K562 (cell line): ENCODE measurements around the gene ISM1. TPM values are rescaled to one million over a fixed set of nuclear protein-coding genes. Genes with fewer than 3 reads are reported as not detected.

Source experiments
- ATAC-seq: fragments of 200-7000 bp; cut with Tn5 transposase; 3 replicates; pipeline ENCODE4 v1.9.1; 2020; ENCODE audit warnings: moderate library complexity
- BruUV-seq: library from RNA; stranded (reverse); fragments of 400-500 nt; replicated peaks from 2 replicates; lab custom pipeline; 2021; lab: Mats Ljungman, UMichigan
- CTCF ChIA-PET: fragments of 300-600 bp; formaldehyde crosslinking; extraction: SDS; loops from one replicate; lab custom pipeline; 2021; ENCODE audit warnings: low intra/inter-chr PET ratio; lab: Yijun Ruan, JAX
- POLR2A ChIA-PET: fragments of 300-600, 350-650 bp; sonication (Branson Sonifier 250); formaldehyde crosslinking; extraction: SDS; loops from one replicate; lab custom pipeline; 2021; ENCODE audit warnings: antibody characterized with exemption, inconsistent platforms; lab: Yijun Ruan, JAX
- DNase-seq, 4 experiments: peaks; one replicate each; pipeline versions ENCODE4 v3.0.0 to v3.0.0-alpha.2; 2011 to 2018; ENCODE audit warnings: low spot score in 3 of 4, mixed read lengths in 3 of 4; ENCODE audit errors: extremely low read depth in 1 of 4
- FAIRE-seq: peaks from 2 replicates; lab custom pipeline; 2011; peaks lifted over from hg19 to GRCh38; lab: Jason Lieb, UNC
- H2AFZ ChIP-seq: 2 replicates; pipeline ENCODE4 v1.6.0; 2011; ENCODE audit warnings: low read depth, low read length, control low read depth, inconsistent platforms
- H3K27ac ChIP-seq: fragments of 200-600 bp; 3 replicates; pipeline ENCODE4 v1.8.0; 2011; ENCODE audit warnings: low read depth, mild to moderate bottlenecking, control low read depth, inconsistent platforms, low read length, moderate library complexity, mixed read lengths; ENCODE audit errors: extremely low read depth
- H3K27me3 ChIP-seq, 2 experiments: fragments of 300-600 bp in 1 of 2; 2 replicates in 1 of 2; 3 replicates in 1 of 2; pipeline versions ENCODE4 v1.6.0 to v1.8.0; 2011; ENCODE audit warnings: inconsistent platforms in 2 of 2, low read length in 2 of 2, mild to moderate bottlenecking in 1 of 2, mixed read lengths in 1 of 2, moderate library complexity in 1 of 2; ENCODE audit not compliant: control insufficient read depth in 2 of 2, insufficient read depth in 2 of 2
- H3K36me3 ChIP-seq: fragments of 300-600 bp; 3 replicates; pipeline ENCODE4 v1.8.0; 2011; ENCODE audit warnings: mild to moderate bottlenecking, low read length, inconsistent platforms; ENCODE audit not compliant: control insufficient read depth, insufficient read depth
- H3K4me1 ChIP-seq, 2 experiments: fragments of 200-600 bp in 1 of 2; replicated peaks in 1 of 2; 2 replicates in 1 of 2; 3 replicates in 1 of 2; pipeline versions ENCODE4 v1.5.1 to v1.8.0; 2011; ENCODE audit warnings: inconsistent platforms in 2 of 2, low read length in 2 of 2, mild to moderate bottlenecking in 1 of 2, mixed read lengths in 1 of 2, moderate library complexity in 1 of 2; ENCODE audit not compliant: control insufficient read depth in 2 of 2, insufficient read depth in 2 of 2
- H3K4me2 ChIP-seq: 2 replicates; pipeline ENCODE4 v1.6.1; 2011; ENCODE audit warnings: low read length, control low read depth, inconsistent platforms, mixed read lengths; ENCODE audit not compliant: insufficient read depth
- H3K4me3 ChIP-seq: fragments of 200-600 bp; sonication (generic), shearing (Covaris generic); 2 replicates; pipeline ENCODE4 v1.5.1; 2016; ENCODE audit warnings: control low read depth, inconsistent platforms
- H3K79me2 ChIP-seq: fragments of 200-600 bp; 3 replicates; pipeline ENCODE4 v1.8.0; 2011; ENCODE audit warnings: low read length, inconsistent platforms; ENCODE audit not compliant: control insufficient read depth, insufficient read depth
- H3K9ac ChIP-seq, 2 experiments: 2 replicates each; pipeline versions ENCODE4 v1.6.0 to v1.6.1; 2011; ENCODE audit warnings: low read depth in 2 of 2, low read length in 2 of 2, control low read depth in 1 of 2, inconsistent platforms in 1 of 2, mild to moderate bottlenecking in 1 of 2, mixed read lengths in 1 of 2; ENCODE audit not compliant: insufficient read depth in 1 of 2
- H3K9me1 ChIP-seq: one replicate; pipeline ENCODE4 v1.6.0; 2011; ENCODE audit warnings: inconsistent platforms, mild to moderate bottlenecking, low read length, moderate library complexity; ENCODE audit not compliant: control insufficient read depth, insufficient read depth
- H3K9me3 ChIP-seq: replicated peaks from 2 replicates; pipeline ENCODE4 v1.5.1; 2011; ENCODE audit warnings: low read depth, low read length, inconsistent platforms; ENCODE audit not compliant: control insufficient read depth, insufficient read depth
- H4K20me1 ChIP-seq: replicated peaks from 2 replicates; pipeline ENCODE4 v1.6.1; 2011; ENCODE audit warnings: low read length, inconsistent platforms, mixed read lengths; ENCODE audit not compliant: control insufficient read depth, insufficient read depth
- FOSL1 ChIP-seq: fragments of 200-800 bp; sonication (Bioruptor generic); conservative IDR thresholded peaks from 2 replicates; pipeline ENCODE4 v1.6.1; 2016; ENCODE audit warnings: missing genetic modification characterization, missing compliant biosample characterization
- HDGF ChIP-seq: fragments of 450-650 bp; IDR thresholded peaks from 2 replicates; pipeline ENCODE4 v1.6.1; 2016
- HMG20A ChIP-seq: fragments of 450-650 bp; formaldehyde crosslinking; conservative IDR thresholded peaks from 2 replicates; pipeline ENCODE4 v1.4.0; 2020; ENCODE audit warnings: mild to moderate bottlenecking, mixed read lengths
- MCM5 ChIP-seq: fragments of 450-650 bp; IDR thresholded peaks from 2 replicates; pipeline ENCODE4 v1.6.1; 2016; ENCODE audit warnings: low read depth
- SP2 ChIP-seq: IDR thresholded peaks from 2 replicates; pipeline ENCODE4 v1.6.1; 2011; ENCODE audit warnings: mild to moderate bottlenecking, low read depth, low read length, moderate library complexity; ENCODE audit not compliant: poor library complexity, severe bottlenecking; ENCODE audit errors: extremely low read depth
- SRSF7 ChIP-seq: fragments of 200-400 bp; formaldehyde crosslinking; optimal IDR thresholded peaks from 2 replicates; pipeline ENCODE3; 2017; ENCODE audit warnings: mild to moderate bottlenecking, low read depth, low read length
- TOE1 ChIP-seq, 2 experiments: fragments of 450-650 bp in 1 of 2; sonication (generic) in 1 of 2; formaldehyde crosslinking in 1 of 2; IDR thresholded peaks; 2 replicates each; pipeline versions ENCODE4 v1.7.1 to v1.8.0; 2016 to 2022; ENCODE audit warnings: borderline replicate concordance in 2 of 2, mild to moderate bottlenecking in 2 of 2, antibody characterized with exemption in 1 of 2, inconsistent platforms in 1 of 2, low read depth in 1 of 2, missing genetic modification reagents in 1 of 2, moderate library complexity in 1 of 2
- XRCC4 ChIP-seq: IDR thresholded peaks from one replicate; pipeline ENCODE4 v1.6.1; 2011; ENCODE audit not compliant: insufficient read depth, insufficient read length; ENCODE audit errors: extremely low read depth
- ZKSCAN8 ChIP-seq: fragments of 200-800 bp; sonication (Bioruptor generic); IDR thresholded peaks from 2 replicates; pipeline ENCODE4 v1.6.1; 2016; ENCODE audit warnings: missing genetic modification characterization, missing compliant biosample characterization
- WGBS: fragments of 100-300 bp; shearing (Covaris generic); methylation state at CpG from one replicate; pipeline ENCODE4 v1.1.6; 2016; ENCODE audit warnings: low coverage, mixed read lengths; ENCODE audit not compliant: insufficient coverage; ENCODE audit errors: missing lambda C conversion rate; 5-methylcytosine and 5-hydroxymethylcytosine counted together
- in situ Hi-C: fragments of 300-500 bp; cut with MboI; formaldehyde crosslinking; loops from 4 replicates; pipeline ENCODE4 v1.15.0; 2018; ENCODE audit warnings: inconsistent platforms, mixed read lengths
- intact Hi-C: fragments of 100-400 bp; cut with micrococcal nuclease; formaldehyde crosslinking; loops from 2 replicates; pipeline ENCODE4 v1.14.2; 2022
- polyA plus RNA-seq, 8 experiments: library from polyadenylated mRNA; depleted of rRNA in 4 of 8; stranded (reverse) in 5 of 8; unstranded in 3 of 8; fragments of >200 nt; fragmentation: Nextera tagmentation in 2 of 8; fragmentation: Illumina TruSeq in 1 of 8; extraction: Ambion mirVana in 2 of 8; extraction: Trizol in 1 of 8; gene quantifications; 2 replicates each; pipeline versions ENCODE4 v1.2.1 to v1.2.3, GENCODE V29; 2011 to 2014; ENCODE audit warnings: inconsistent platforms in 1 of 8, missing spikeins in 1 of 8
- total RNA-seq, 7 experiments: library from RNA; depleted of rRNA in 6 of 7; stranded (reverse); fragments of >200 nt in 6 of 7; fragmentation: Illumina TruSeq in 2 of 7; extraction: Trizol in 2 of 7; gene quantifications; 2 replicates each; pipeline versions ENCODE4 v1.2.1 to v1.2.3, GENCODE V29; 2011 to 2021; ENCODE audit warnings: low replicate concordance in 1 of 7
- TF ChIP-seq, protein P1 (sequence below): sonication (generic); formaldehyde crosslinking; IDR thresholded peaks from 2 replicates; pipeline ENCODE4 v1.8.1; 2023; ENCODE audit warnings: mild to moderate bottlenecking, missing genetic modification reagents
- TF ChIP-seq, protein P2 (sequence below), 2 experiments: fragments of 450-650 bp in 1 of 2; IDR thresholded peaks; 2 replicates each; pipeline ENCODE4 v1.6.1; 2011 to 2017; ENCODE audit warnings: low read depth in 2 of 2, antibody characterized with exemption in 1 of 2, borderline replicate concordance in 1 of 2, low read length in 1 of 2, mild to moderate bottlenecking in 1 of 2, mixed read lengths in 1 of 2; ENCODE audit not compliant: control insufficient read depth in 1 of 2
- TF ChIP-seq, protein P3 (sequence below), 2 experiments: fragments of 450-650 bp; IDR thresholded peaks; 2 replicates each; pipeline ENCODE4 v1.6.1; 2018; ENCODE audit warnings: mild to moderate bottlenecking in 2 of 2, low read depth in 1 of 2; ENCODE audit not compliant: partially characterized antibody in 2 of 2

ISM1 gene
- total and polyA plus RNA-seq, 9 of the 15 experiments (the other 6 are each of a cell fraction or from before 2014, with no cell fraction given), result not detected

DNA sequence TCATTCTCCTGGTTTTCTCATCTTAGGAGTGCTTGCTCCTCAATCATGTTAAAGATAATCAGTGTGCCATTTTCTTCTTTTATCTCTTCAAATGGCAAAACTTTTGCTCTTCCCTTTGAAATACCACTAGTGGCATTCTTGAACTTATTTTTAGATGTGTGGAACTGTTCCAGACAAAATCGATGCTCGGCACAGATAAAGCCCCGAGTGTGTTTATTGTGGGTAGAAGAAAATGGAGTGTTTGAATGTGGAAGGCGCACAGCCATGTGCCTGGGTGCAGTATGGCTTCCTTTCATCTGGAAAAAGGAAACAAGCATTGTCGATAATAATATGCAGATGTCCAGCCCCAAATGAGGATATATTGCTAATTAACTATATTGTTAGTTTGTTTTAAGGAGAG is 42.4 kb downstream of the ISM1 start:
- no peak overlapping the region for H3K4me3 ChIP-seq
- no peak overlapping the region for H3K4me2 ChIP-seq
- H3K27ac ChIP-seq, result no peak overlapping the region
- CTCF ChIA-PET, result no interaction called here
- no peak for DNase-seq
- H3K27me3 ChIP-seq, result no peaks in the 10 kb centered on the region
- FAIRE-seq, result no peak
- H3K4me1 ChIP-seq, result no peaks in the 10 kb centered on the region
- ATAC-seq, result no peak
- no peak overlapping the region for H2AFZ ChIP-seq
- no TSS peak for BruUV-seq
- no peaks in the 10 kb centered on the region for H3K36me3 ChIP-seq
- H3K9me3 ChIP-seq, result no peaks in the 10 kb centered on the region
- H4K20me1 ChIP-seq, result no peaks in the 10 kb centered on the region
- no peaks in the 10 kb centered on the region for H3K79me2 ChIP-seq
- POLR2A ChIA-PET, result no interaction called here
- H3K9ac ChIP-seq, result no peak overlapping the region
- no peaks in the 10 kb centered on the region for H3K9me1 ChIP-seq
- in situ Hi-C loops (no loop called here), intact Hi-C loops (loop anchor here (2.0 kb wide), 1 partner anchor 145 kb away; no protein-coding TSS in a partner anchor)
- 3% methylated on average over 5 of the region's 5 CpGs for WGBS
- TF ChIP-seq, protein P1, sequence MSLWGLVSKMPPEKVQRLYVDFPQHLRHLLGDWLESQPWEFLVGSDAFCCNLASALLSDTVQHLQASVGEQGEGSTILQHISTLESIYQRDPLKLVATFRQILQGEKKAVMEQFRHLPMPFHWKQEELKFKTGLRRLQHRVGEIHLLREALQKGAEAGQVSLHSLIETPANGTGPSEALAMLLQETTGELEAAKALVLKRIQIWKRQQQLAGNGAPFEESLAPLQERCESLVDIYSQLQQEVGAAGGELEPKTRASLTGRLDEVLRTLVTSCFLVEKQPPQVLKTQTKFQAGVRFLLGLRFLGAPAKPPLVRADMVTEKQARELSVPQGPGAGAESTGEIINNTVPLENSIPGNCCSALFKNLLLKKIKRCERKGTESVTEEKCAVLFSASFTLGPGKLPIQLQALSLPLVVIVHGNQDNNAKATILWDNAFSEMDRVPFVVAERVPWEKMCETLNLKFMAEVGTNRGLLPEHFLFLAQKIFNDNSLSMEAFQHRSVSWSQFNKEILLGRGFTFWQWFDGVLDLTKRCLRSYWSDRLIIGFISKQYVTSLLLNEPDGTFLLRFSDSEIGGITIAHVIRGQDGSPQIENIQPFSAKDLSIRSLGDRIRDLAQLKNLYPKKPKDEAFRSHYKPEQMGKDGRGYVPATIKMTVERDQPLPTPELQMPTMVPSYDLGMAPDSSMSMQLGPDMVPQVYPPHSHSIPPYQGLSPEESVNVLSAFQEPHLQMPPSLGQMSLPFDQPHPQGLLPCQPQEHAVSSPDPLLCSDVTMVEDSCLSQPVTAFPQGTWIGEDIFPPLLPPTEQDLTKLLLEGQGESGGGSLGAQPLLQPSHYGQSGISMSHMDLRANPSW (CRISPR knock-in tag), result no peak
- TF ChIP-seq SRSF7 (no peak), MCM5 (no peak), HMG20A (CRISPR knock-in tag) (no peak), SP2 (no peak), TOE1 (IDR thresholded peaks at IDR 0.05; ENCODE audit: borderline replicate concordance) (no peak), TOE1 (CRISPR knock-in tag; IDR thresholded peaks at IDR 0.05; ENCODE audit: borderline replicate concordance, low read depth) (no peak), HDGF (no peak), XRCC4 (no peak), ZKSCAN8 (CRISPR knock-in tag) (no peak), FOSL1 (no peak)
- TF ChIP-seq, protein P2, sequence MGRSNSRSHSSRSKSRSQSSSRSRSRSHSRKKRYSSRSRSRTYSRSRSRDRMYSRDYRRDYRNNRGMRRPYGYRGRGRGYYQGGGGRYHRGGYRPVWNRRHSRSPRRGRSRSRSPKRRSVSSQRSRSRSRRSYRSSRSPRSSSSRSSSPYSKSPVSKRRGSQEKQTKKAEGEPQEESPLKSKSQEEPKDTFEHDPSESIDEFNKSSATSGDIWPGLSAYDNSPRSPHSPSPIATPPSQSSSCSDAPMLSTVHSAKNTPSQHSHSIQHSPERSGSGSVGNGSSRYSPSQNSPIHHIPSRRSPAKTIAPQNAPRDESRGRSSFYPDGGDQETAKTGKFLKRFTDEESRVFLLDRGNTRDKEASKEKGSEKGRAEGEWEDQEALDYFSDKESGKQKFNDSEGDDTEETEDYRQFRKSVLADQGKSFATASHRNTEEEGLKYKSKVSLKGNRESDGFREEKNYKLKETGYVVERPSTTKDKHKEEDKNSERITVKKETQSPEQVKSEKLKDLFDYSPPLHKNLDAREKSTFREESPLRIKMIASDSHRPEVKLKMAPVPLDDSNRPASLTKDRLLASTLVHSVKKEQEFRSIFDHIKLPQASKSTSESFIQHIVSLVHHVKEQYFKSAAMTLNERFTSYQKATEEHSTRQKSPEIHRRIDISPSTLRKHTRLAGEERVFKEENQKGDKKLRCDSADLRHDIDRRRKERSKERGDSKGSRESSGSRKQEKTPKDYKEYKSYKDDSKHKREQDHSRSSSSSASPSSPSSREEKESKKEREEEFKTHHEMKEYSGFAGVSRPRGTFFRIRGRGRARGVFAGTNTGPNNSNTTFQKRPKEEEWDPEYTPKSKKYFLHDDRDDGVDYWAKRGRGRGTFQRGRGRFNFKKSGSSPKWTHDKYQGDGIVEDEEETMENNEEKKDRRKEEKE (IDR thresholded peaks at IDR 0.05; ENCODE audit: borderline replicate concordance in 1 of 2, control insufficient read depth in 1 of 2, low read depth in 2 of 2, low read length in 1 of 2), result no peak
- TF ChIP-seq, protein P3, sequence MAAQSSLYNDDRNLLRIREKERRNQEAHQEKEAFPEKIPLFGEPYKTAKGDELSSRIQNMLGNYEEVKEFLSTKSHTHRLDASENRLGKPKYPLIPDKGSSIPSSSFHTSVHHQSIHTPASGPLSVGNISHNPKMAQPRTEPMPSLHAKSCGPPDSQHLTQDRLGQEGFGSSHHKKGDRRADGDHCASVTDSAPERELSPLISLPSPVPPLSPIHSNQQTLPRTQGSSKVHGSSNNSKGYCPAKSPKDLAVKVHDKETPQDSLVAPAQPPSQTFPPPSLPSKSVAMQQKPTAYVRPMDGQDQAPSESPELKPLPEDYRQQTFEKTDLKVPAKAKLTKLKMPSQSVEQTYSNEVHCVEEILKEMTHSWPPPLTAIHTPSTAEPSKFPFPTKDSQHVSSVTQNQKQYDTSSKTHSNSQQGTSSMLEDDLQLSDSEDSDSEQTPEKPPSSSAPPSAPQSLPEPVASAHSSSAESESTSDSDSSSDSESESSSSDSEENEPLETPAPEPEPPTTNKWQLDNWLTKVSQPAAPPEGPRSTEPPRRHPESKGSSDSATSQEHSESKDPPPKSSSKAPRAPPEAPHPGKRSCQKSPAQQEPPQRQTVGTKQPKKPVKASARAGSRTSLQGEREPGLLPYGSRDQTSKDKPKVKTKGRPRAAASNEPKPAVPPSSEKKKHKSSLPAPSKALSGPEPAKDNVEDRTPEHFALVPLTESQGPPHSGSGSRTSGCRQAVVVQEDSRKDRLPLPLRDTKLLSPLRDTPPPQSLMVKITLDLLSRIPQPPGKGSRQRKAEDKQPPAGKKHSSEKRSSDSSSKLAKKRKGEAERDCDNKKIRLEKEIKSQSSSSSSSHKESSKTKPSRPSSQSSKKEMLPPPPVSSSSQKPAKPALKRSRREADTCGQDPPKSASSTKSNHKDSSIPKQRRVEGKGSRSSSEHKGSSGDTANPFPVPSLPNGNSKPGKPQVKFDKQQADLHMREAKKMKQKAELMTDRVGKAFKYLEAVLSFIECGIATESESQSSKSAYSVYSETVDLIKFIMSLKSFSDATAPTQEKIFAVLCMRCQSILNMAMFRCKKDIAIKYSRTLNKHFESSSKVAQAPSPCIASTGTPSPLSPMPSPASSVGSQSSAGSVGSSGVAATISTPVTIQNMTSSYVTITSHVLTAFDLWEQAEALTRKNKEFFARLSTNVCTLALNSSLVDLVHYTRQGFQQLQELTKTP (IDR thresholded peaks at IDR 0.05; ENCODE audit: low read depth in 1 of 2, partially characterized antibody in 2 of 2), result no peak
